Measurements from ENCODE around the gene XCL2. TPM values are rescaled to one million over a fixed set of nuclear protein-coding genes. Genes with fewer than 3 reads are reported as not detected.

Gene XCL2
- total and polyA plus RNA-seq, 7 donors = 1.4 to 1.9 TPM; not detected in 5

- WGBS, 2 donors = 95% methylated on average over 3 of the region's 3 CpGs
- H3K27me3 ChIP-seq = no peaks in the 10 kb centered on the region
- H3K4me1 ChIP-seq = no peaks in the 10 kb centered on the region
- H3K27ac ChIP-seq = no peak overlapping the region
- H3K4me3 ChIP-seq = no peak overlapping the region
- no peaks in the 10 kb centered on the region for H3K9me3 ChIP-seq
- H3K36me3 ChIP-seq = no peaks in the 10 kb centered on the region
- TF ChIP-seq EP300 (IDR thresholded peaks at IDR 0.05) = no peak
- no peak for TF ChIP-seq POLR2A (IDR thresholded peaks at IDR 0.05)
- no peak for TF ChIP-seq CTCF (IDR thresholded peaks at IDR 0.05)
- TF ChIP-seq POLR2AphosphoS5 (IDR thresholded peaks at IDR 0.05) = no peak
- DNase-seq = no peak
- intact Hi-C loops (cut with DNase I) = no loop called here
These were observed 23.8 kb upstream of the XCL2 start for GRCh38 chr1:168567568-168567967.

GRCh38 chr1:168567007-168567406, 23.2 kb upstream of the XCL2 start:
- WGBS, 2 donors = 88 to 90% methylated on average over 1 of the region's 1 CpG
- no peak for TF ChIP-seq POLR2AphosphoS5 (IDR thresholded peaks at IDR 0.05)
- TF ChIP-seq POLR2A (IDR thresholded peaks at IDR 0.05) = no peak
- TF ChIP-seq EP300 (IDR thresholded peaks at IDR 0.05) = no peak
- TF ChIP-seq CTCF (IDR thresholded peaks at IDR 0.05) = no peak
- Histone ChIP-seq H3K36me3 (no peaks in the 10 kb centered on the region), H3K4me3 (no peak overlapping the region), H3K4me1 (no peaks in the 10 kb centered on the region), H3K27ac (no peak overlapping the region), H3K9me3 (no peaks in the 10 kb centered on the region), H3K27me3 (no peaks in the 10 kb centered on the region)
- DNase-seq = no peak
- intact Hi-C loops (cut with DNase I) = no loop called here

- no peaks in the 10 kb centered on the region for H3K27me3 ChIP-seq
- WGBS, 2 donors = 10 to 31% methylated on average over 4 of the region's 4 CpGs
- TF ChIP-seq POLR2AphosphoS5 (IDR thresholded peaks at IDR 0.05) (no peak), CTCF (IDR thresholded peaks at IDR 0.05) (no peak), POLR2A (IDR thresholded peaks at IDR 0.05) (no peak), EP300 (IDR thresholded peaks at IDR 0.05) (no peak)
- H3K36me3 ChIP-seq = no peaks in the 10 kb centered on the region
- intact Hi-C loops (cut with DNase I) = no loop called here
- H3K4me1 ChIP-seq = no peaks in the 10 kb centered on the region
- H3K9me3 ChIP-seq = no peaks in the 10 kb centered on the region
- no peak overlapping the region for H3K27ac ChIP-seq
- no peak for DNase-seq
- H3K4me3 ChIP-seq = no peak overlapping the region
These were observed 22.0 kb upstream of the XCL2 start for GRCh38 chr1:168565825-168566224.

GRCh38 chr1:168561989-168562388, 18.2 kb upstream of the XCL2 start:
- intact Hi-C loops (cut with DNase I) = no loop called here
- Histone ChIP-seq H3K36me3 (no peaks in the 10 kb centered on the region), H3K27me3 (no peaks in the 10 kb centered on the region), H3K27ac (no peak overlapping the region), H3K4me1 (no peaks in the 10 kb centered on the region), H3K4me3 (no peak overlapping the region), H3K9me3 (no peaks in the 10 kb centered on the region)
- no peak for TF ChIP-seq EP300 (IDR thresholded peaks at IDR 0.05)
- 84 to 87% methylated on average over 2 of the region's 2 CpGs for WGBS, 2 donors
- DNase-seq = no peak

GRCh38 chr1:168560370-168560769, 16.6 kb upstream of the XCL2 start:
- no peak for TF ChIP-seq CTCF (IDR thresholded peaks at IDR 0.05)
- no peak for TF ChIP-seq EP300 (IDR thresholded peaks at IDR 0.05)
- TF ChIP-seq POLR2A (IDR thresholded peaks at IDR 0.05) = no peak
- no peak for TF ChIP-seq POLR2AphosphoS5 (IDR thresholded peaks at IDR 0.05)
- H3K4me3 ChIP-seq = no peak overlapping the region
- H3K36me3 ChIP-seq = no peaks in the 10 kb centered on the region
- DNase-seq = no peak
- H3K27me3 ChIP-seq = no peaks in the 10 kb centered on the region
- no peaks in the 10 kb centered on the region for H3K4me1 ChIP-seq
- H3K9me3 ChIP-seq = no peaks in the 10 kb centered on the region
- intact Hi-C loops (cut with DNase I) = no loop called here
- no peak overlapping the region for H3K27ac ChIP-seq

All from sigmoid colon (tissue), 7 donors.